ENCODE measurements around the gene IQGAP3. TPM values are rescaled to one million over a fixed set of nuclear protein-coding genes. Genes with fewer than 3 reads are reported as not detected.

The IQGAP3 gene
- total RNA-seq, 2 donors from 2014 or later = 13.6 to 57.9 TPM

- DNase-seq = no peak
- Histone ChIP-seq H3K36me3 (no peaks in the 10 kb centered on the region), H3K4me3 (no peak overlapping the region), H3K27me3 (no peaks in the 10 kb centered on the region), H3K9me3 (no peaks in the 10 kb centered on the region), H3K9ac (ENCODE audit: low read depth in 2 of 2, low read length in 2 of 2) (no peak overlapping the region), H3K27ac (no peak overlapping the region), H3K4me1 (peaks cover 5% of the 10 kb centered on the region)
- TF ChIP-seq CTCF (IDR thresholded peaks at IDR 0.05) = no peak
- intact Hi-C loops (cut with DNase I) = loop anchor here (5.0 kb wide), 1 partner anchor 62 kb away; no protein-coding TSS in a partner anchor
Measured at GRCh38 chr1:156574039-156574633, 1.8 kb upstream of the IQGAP3 start.

- intact Hi-C loops (cut with DNase I) = loop anchor here (5.0 kb wide), 1 partner anchor 60 kb away; no protein-coding TSS in a partner anchor
Measured at GRCh38 chr1:156572663-156573018, 276 bp upstream of the IQGAP3 start.

GRCh38 chr1:156571261-156571852 lies 1.0 kb downstream of the IQGAP3 start:
- H3K36me3 ChIP-seq = no peaks in the 10 kb centered on the region
- no peaks in the 10 kb centered on the region for H3K9me3 ChIP-seq
- peak overlapping the region in 1 of 2 donors; percentile 68 for H3K9ac ChIP-seq (ENCODE audit: low read depth in 2 of 2, low read length in 2 of 2)
- H3K27ac ChIP-seq = peak overlapping the region; percentile 66
- intact Hi-C loops (cut with DNase I) = loop anchor here (5.0 kb wide), 1 partner anchor 59 kb away; no protein-coding TSS in a partner anchor
- H3K4me3 ChIP-seq = no peak overlapping the region
- no peaks in the 10 kb centered on the region for H3K27me3 ChIP-seq
- peak; percentile 64 for DNase-seq
- no peak for TF ChIP-seq CTCF (IDR thresholded peaks at IDR 0.05)
- H3K4me1 ChIP-seq = peaks cover 5% of the 10 kb centered on the region

More at GRCh38 chr1:156572663-156573018, 276 bp upstream of the IQGAP3 start:
- H3K9ac ChIP-seq (ENCODE audit: low read depth in 2 of 2, low read length in 2 of 2) = peak overlapping the region in 1 of 2 donors; percentile 68
- H3K4me3 ChIP-seq = peak overlapping the region; percentile 54
- no peak for TF ChIP-seq CTCF (IDR thresholded peaks at IDR 0.05)
- H3K27ac ChIP-seq = no peak overlapping the region
- no peaks in the 10 kb centered on the region for H3K36me3 ChIP-seq
- H3K27me3 ChIP-seq = no peaks in the 10 kb centered on the region
- peaks cover 5% of the 10 kb centered on the region for H3K4me1 ChIP-seq
- DNase-seq = no peak
- H3K9me3 ChIP-seq = no peaks in the 10 kb centered on the region

GRCh38 chr1:156566436-156566835 lies 5.9 kb downstream of the IQGAP3 start:
- Histone ChIP-seq H3K9me3 (no peaks in the 10 kb centered on the region), H3K27ac (no peak overlapping the region), H3K9ac (ENCODE audit: low read depth in 2 of 2, low read length in 2 of 2) (no peak overlapping the region), H3K4me1 (peaks cover 5% of the 10 kb centered on the region), H3K36me3 (no peaks in the 10 kb centered on the region), H3K4me3 (no peak overlapping the region), H3K27me3 (no peaks in the 10 kb centered on the region)
- intact Hi-C loops (cut with DNase I) = no loop called here
- no peak for TF ChIP-seq CTCF (IDR thresholded peaks at IDR 0.05)
- no peak for DNase-seq

GRCh38 chr1:156565519-156565918 lies 6.8 kb downstream of the IQGAP3 start:
- H3K27ac ChIP-seq = no peak overlapping the region
- no peak for TF ChIP-seq CTCF (IDR thresholded peaks at IDR 0.05)
- no peak for DNase-seq
- no peaks in the 10 kb centered on the region for H3K36me3 ChIP-seq
- H3K4me1 ChIP-seq = no peaks in the 10 kb centered on the region
- no peaks in the 10 kb centered on the region for H3K9me3 ChIP-seq
- intact Hi-C loops (cut with DNase I) = no loop called here
- H3K4me3 ChIP-seq = no peak overlapping the region
- no peak overlapping the region for H3K9ac ChIP-seq (ENCODE audit: low read depth in 2 of 2, low read length in 2 of 2)
- H3K27me3 ChIP-seq = no peaks in the 10 kb centered on the region
